GM08714 (cell line): ENCODE data around the gene NSD2.

Experiments used
- H3K4me3 ChIP-seq: fragments of 200-500 bp; sonication (Bioruptor generic); 2 replicates; pipeline ENCODE4 v1.5.1; 2014; ENCODE audit warnings: mild to moderate bottlenecking, low read length, inconsistent platforms
- ZNF274 ChIP-seq: IDR thresholded peaks from 2 replicates; pipeline ENCODE4 v1.6.1; 2012; ENCODE audit warnings: mild to moderate bottlenecking, low read depth, low read length

NSD2 gene

DNA sequence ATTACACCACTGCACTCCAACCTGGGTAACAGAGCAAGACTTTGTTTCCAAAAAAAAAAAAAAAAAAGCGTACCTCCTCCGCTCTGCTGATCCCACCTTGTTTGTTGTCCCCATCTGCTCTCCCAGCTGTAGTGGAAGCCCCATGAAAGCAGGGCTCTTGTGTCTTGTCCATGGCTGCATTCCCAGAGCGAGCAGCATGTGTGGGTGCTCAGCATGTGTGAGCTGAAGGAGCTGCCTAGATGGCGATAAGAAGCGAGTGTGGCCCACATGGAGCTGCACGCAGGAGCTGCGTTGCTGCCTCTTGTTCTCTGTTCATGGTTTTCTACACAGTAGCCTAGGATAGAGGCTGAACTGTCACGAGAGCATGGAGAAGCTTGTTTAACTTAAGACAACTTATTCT lies 12.4 kb downstream of the NSD2 start:
- no peak for TF ChIP-seq ZNF274
- H3K4me3 ChIP-seq, result no peak overlapping the region

DNA sequence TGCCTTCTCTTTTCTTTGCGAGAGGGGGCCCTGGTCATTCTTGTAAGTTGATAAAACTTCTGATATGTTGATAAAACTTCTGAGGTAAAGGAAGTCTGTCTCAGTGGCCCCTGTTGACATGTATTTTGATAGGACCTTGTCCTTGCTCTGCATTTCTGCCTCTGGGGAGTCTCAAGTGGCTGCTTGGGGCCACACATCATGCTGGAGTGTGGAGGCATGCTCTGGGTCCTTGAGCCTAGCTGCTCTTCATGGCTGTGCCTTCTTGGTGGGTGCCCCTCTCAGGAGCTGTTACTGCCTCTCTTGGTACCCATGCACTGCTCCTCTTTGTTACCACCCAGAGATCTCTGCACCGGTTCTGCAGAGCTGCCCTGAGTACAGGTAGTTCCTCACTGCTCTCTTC lies 14.2 kb downstream of the NSD2 start:
- no peak overlapping the region for H3K4me3 ChIP-seq
- TF ChIP-seq ZNF274, result no peak

DNA sequence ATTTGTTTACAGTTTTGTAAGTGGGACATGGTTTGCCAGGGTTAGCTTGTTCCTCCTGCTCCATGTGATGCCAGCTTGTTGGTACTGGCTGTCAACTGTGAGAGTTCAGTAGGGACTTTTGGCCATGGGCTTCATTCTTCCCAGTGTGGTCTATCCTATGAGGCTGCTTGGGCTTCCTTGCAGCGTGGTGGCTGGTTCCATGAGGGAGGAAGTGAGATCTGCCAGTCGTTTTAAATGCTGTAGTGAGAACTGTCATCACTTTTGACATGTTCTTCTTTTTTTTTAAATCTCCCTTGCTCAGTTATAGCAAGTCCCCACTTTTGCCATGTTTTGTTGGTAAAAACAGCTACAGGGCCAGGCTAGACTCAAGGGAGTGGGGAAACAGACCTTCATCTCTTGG lies 15.9 kb downstream of the NSD2 start:
- H3K4me3 ChIP-seq, result no peak overlapping the region

DNA sequence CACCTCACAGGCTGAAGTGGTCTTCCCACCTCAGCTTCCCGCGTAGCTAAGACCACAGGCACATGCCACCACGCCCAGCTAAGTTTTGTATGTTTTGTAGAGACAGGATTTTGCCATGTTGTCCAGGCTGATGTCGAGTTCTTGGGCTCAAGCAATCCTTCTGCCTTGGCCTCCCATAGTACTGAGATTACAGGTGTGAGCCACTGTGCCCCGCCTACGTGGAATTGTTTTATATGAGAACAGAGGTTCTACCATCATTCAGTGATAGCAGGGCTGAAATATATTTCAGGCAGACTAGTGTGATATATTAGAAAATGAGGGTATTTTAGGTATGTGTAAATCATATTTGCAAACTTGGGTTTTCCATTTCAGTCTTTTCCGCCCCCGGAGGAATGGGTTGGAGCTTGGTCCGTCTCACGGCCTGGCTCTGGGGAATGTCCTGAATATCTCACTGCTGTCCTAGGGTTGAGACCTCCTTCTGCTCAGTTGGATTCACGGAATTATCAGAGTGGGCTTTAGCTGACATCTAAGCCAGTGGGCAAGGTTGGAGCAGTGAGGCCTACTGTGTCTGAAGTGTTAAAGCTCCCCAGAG lies 19.9 kb downstream of the NSD2 start:
- H3K4me3 ChIP-seq, result no peak overlapping the region
- TF ChIP-seq ZNF274, result no peak

More for the DNA sequence above, 15.9 kb downstream of the NSD2 start:
- TF ChIP-seq ZNF274, result no peak

DNA sequence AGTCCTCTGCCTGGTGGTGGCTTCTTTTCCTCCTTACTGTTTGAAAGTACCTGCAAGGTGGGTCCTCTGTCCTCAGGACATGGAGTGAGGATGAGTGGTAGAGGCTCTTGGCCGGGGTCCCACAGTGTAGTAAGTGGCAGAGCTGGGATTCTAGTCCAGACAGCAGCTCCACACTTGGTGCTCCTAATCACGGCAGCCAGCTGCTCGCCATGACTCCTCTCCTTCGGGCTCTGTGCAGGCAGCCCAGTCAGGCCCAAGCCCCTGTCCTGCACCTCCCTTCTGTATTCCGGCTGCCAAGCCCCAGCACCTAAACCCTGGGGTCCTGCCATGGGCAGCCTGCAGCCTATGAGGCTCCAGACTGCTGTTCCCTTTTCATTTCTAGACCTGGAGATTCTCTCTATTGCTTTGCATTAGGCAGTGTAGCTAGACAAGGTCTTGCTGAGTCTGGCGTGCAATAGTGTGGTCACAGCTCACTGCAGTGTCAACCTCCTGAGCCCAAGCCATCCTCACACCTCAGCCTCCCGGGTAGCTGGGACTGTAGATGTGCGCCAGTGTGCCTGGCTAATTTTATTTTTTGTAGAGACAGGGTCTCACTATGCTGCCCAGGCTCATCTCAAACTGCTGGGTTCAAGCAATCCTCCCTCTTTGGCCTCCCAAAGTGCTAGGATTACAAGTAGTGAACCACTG lies 24.9 kb downstream of the NSD2 start:
- no peak for TF ChIP-seq ZNF274
- H3K4me3 ChIP-seq, result no peak overlapping the region

- TF ChIP-seq ZNF274, result no peak
- no peak overlapping the region for H3K4me3 ChIP-seq
These were observed 25.4 kb downstream of the NSD2 start for GRCh38 chr4:1896658-1896991.

DNA sequence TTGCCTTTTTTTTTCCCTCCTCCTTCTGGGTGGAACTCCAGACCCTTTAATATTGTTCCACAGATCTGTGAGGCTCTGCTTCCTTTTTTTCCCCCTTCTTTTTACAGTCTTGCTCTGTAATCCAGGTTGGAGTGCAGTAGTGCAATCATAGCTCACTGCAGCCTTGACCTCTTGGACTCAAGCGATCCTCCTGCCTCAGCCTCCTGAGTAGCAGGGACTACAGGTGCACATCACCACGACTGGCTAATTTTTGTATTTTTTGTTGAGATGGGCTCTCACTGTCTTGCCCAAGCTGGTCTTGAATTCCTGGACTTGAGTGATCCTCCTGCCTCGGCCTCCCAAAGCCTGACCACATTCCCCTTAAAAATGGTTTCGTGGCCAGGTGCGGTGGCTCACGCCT lies 26.8 kb downstream of the NSD2 start:
- no peak for TF ChIP-seq ZNF274
- H3K4me3 ChIP-seq, result no peak overlapping the region

GRCh38 chr4:1898681-1899080 lies 27.5 kb downstream of the NSD2 start:
- TF ChIP-seq ZNF274, result no peak
- no peak overlapping the region for H3K4me3 ChIP-seq

- no peak for TF ChIP-seq ZNF274
These were observed 28.2 kb downstream of the NSD2 start for GRCh38 chr4:1899149-1900086.

DNA sequence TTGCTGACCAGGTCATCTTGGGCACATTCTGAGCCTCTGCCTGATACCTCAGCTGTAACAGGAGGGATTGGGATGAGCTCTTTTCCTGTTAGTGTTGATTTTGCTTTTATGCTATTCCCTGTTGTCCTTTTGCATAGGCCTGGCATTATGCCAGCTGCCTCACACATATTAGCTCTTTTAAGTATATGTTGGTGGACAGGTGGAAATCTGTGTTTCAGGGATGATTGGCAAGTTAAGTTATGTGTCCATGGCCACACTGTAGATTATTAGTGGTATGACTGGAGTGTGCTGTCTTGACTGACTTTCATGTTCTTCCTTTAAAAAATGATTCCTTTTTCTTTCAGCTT lies 28.9 kb downstream of the NSD2 start:
- no peak overlapping the region for H3K4me3 ChIP-seq
- TF ChIP-seq ZNF274, result no peak

More at GRCh38 chr4:1899149-1900086, 28.2 kb downstream of the NSD2 start:
- H3K4me3 ChIP-seq, result no peak overlapping the region

DNA sequence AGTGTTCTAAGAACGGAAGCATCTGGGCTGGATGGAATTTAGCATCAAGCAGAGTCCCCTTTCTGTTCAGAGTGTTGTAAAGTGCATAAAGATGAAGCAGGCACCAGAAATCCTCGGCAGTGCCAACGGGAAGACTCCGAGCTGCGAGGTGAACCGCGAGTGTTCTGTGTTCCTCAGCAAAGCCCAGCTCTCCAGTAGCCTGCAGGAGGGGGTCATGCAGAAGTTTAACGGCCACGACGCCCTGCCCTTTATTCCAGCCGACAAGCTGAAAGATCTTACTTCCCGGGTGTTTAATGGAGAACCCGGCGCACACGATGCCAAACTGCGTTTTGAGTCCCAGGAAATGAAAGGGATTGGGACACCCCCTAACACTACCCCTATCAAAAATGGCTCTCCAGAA lies 29.4 kb downstream of the NSD2 start:
- no peak for TF ChIP-seq ZNF274
- H3K4me3 ChIP-seq, result no peak overlapping the region

DNA sequence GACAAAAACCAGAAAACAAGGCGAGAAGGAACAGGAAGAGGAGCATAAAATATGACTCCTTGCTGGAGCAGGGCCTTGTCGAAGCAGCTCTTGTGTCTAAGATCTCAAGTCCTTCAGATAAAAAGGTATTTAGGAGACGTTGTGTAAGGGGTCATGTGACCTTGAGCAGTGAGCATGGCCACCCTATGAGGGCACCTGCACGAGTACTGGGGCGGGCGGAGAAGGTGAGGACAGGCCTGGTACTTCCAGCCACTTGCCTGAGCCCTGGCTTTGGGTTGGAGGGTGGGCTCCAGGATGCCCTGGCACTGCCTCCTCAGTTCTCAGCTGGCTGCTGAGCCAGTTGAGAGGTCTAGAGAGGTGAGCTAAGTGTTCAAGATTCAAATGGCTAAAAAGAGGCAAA lies 29.9 kb downstream of the NSD2 start:
- no peak overlapping the region for H3K4me3 ChIP-seq
- no peak for TF ChIP-seq ZNF274

GRCh38 chr4:1902243-1902642 lies 31.1 kb downstream of the NSD2 start:
- no peak overlapping the region for H3K4me3 ChIP-seq
- TF ChIP-seq ZNF274, result no peak

DNA sequence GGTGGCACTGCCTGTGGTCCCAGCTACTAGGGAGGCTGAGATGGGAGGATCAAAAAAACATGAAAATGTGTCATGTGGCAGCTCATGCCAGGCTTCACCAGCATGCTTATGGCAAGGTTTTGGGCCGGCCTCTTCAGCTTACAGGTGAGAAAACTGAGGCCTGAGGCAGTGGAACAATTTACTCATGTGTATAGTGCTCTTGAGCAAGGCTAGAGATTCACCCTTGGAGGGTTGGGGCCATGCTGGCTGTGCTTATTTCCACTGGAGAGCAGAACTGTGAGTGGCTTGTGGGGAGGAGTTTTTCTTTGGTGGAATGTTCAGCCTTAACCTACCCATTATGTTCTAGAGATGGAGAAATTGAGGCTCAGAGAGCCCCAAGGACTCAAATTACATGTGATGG lies 31.8 kb downstream of the NSD2 start:
- no peak for TF ChIP-seq ZNF274
- no peak overlapping the region for H3K4me3 ChIP-seq

GRCh38 chr4:1904042-1904441 lies 32.8 kb downstream of the NSD2 start:
- no peak overlapping the region for H3K4me3 ChIP-seq
- TF ChIP-seq ZNF274, result no peak
